GM18873 (cell line): ENCODE data around the gene CLGN.

ENCODE experiments used
- ATAC-seq: cut with Tn5 transposase; IDR thresholded peaks from one replicate; pipeline ENCODE4 v1.9.1; 2021; ENCODE audit warnings: mild to moderate bottlenecking, moderate library complexity, moderate number of reproducible peaks; ENCODE audit not compliant: unreplicated experiment, low FRiP score

The CLGN gene

GRCh38 chr4:140382732-140383131 is 44.7 kb downstream of the CLGN start:
- no peak for ATAC-seq

DNA sequence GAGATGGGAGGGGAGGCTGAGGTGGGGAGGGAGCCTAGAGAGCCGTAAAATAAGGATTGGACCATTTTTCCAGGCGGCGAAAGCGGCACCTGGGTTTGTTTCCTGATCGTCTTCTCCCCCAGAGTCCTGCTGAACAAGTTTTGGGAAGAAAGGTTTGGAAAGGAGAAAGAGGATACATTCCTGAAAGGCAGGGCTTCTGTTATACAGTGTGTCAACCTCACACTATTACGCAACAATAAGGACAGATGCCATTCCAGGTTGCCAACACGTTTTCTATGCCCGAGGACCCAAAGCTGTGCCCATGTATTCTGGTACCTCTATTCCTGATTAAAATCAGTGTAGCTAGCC is 53.3 kb downstream of the CLGN start:
- ATAC-seq, result no peak

GRCh38 chr4:140373328-140374129 is 53.9 kb downstream of the CLGN start, which contains the start of gene SCOC:
Gene SCOC, plus strand, starts transcription at chr4:140373646. Its CDS starts 5,525 bp downstream, at chr4:140379171.
- ATAC-seq, result peak; percentile 94

- ATAC-seq, result peak; percentile 45
Measured at GRCh38 chr4:140372751-140373327, 54.6 kb downstream of the CLGN start.

DNA sequence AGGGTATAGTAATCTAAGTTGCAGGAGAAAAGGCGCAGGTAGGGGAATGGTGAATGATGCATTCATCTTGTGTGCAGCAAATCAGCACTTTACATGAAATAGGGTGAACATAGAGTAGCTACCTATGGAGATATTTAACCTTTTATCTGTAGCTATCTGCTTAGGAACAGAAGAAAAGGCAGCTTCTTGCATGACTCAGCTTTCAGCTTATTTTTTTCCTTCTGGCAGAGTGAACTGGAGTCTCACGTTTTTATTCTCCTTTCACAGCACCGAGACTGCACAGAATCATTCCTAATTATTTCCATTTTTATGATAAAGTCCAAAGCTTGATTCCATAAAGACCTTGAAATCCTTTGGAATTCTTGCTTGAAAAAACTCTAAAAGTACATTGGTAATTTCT is 58.8 kb downstream of the CLGN start:
- no peak for ATAC-seq

GRCh38 chr4:140367738-140368137 is 59.7 kb downstream of the CLGN start:
- ATAC-seq, result no peak

- ATAC-seq, result no peak
Measured at GRCh38 chr4:140363558-140363957, 63.9 kb downstream of the CLGN start.

DNA sequence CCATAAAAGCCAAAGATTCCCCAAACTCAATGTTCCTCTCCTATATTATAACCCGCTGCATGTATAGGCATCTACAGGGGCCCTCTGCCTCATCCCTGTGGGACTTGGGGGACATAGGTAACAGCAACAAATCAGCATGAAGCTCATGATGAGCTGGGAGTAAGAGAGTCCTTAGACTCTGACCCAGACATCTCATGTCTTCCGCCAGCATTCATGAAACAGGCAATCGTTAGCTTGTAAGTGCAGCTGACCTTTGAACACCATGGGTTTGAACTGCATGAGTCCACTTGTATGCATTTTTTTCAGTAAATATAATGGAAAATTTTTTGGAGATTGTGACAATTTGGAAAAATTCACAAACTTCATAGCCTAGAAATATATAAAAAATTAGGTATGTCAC is 64.4 kb downstream of the CLGN start:
- no peak for ATAC-seq

DNA sequence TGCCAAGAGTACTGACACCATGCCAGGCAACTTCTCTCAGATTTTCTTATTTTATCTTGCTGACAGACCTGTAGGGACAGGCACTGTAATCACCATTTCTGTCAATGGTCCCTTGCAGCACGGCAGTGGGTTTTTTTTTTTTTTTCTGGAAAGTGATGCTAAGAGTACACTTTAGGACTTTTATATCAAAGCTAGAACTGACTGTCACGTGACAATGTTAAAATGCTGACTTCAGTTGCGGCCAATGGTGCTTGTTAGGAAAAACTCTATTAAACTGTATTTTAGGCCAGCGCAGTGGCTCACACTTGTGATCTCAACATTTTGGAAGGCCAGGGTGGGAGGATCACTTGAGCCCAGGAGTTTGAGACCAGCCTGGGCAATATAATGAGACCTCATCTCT is 66.3 kb downstream of the CLGN start:
- no peak for ATAC-seq

DNA sequence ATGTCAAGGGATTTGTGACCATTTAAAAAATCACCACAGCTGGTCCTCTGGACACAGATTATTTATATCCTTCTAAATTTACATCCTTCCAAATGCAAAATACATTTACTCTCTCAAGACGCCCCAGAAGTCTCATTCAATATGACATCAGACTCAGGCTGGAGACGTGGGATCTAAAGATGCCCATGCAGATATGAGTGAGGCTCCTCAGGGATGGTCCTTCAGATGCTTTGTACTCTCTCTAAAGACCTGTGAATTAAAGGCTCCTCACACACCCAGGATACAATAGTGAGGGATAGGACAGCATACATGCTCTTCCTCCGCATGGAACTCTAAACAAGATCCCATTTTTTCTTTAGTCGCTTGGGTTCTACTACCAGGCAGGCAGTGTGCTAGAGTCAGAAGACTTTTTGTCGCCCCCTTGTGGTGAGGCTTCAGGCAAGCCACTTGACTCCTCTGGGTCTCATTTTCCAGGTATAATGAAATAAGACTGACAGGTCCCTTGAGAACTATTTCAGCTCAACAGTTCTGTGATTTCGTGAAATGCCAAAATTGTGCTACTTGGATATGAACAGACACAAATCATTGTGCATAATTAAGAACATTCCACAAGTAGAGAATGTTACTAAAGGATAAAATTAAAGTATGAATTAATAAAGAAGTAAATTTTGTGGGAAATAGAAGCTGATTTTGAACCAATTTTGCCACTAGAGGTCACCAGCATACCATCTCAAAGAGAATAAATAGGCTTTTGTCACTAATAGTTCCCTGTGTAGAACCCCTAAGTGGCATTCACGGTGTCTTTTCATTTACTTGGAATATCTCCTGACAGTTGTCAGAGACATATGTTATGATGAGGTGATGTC is 67.7 kb downstream of the CLGN start:
- ATAC-seq, result peak; percentile 93

GRCh38 chr4:140358281-140358680 is 69.2 kb downstream of the CLGN start:
- ATAC-seq, result no peak

DNA sequence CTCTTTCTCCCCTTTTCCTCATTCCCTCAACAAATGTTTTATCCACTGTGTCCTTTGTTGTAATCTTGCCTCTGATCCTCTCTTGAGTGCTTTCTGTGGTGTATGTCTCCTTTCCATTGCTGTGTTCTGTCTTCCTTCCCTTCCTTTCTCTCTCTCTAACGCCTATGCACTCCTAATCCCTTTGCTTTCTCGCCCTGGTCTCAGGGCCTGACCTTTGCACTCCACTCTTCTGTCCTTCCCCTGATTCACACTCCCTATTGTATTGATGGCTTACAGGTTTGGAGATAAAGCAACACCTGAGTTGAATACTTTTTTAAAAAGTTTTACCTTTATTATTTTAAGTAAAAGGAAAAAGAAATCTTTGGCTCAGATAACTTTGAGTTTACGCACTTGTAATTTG is 69.6 kb downstream of the CLGN start:
- no peak for ATAC-seq

GRCh38 chr4:140355288-140355687 is 72.2 kb downstream of the CLGN start:
- ATAC-seq, result no peak

DNA sequence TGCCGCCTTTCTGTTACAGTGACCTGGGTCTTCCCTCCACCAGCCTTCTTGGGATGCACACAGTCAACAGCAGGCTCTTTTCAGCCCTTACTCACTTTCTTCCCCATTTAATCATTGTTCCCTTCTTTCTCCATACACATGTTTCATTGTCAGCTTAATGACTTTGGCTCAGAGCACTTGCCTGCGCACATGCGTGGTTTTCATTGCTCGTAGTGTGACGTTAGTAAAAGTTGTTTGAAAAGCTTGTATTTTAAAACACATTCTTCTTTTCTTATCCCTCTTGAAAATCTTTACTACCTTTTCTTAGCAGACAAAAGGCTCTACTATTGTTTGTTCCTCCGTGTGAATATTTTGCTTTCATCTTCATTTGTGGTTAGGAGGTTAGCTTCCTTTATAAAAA is 73.7 kb downstream of the CLGN start:
- ATAC-seq, result no peak

DNA sequence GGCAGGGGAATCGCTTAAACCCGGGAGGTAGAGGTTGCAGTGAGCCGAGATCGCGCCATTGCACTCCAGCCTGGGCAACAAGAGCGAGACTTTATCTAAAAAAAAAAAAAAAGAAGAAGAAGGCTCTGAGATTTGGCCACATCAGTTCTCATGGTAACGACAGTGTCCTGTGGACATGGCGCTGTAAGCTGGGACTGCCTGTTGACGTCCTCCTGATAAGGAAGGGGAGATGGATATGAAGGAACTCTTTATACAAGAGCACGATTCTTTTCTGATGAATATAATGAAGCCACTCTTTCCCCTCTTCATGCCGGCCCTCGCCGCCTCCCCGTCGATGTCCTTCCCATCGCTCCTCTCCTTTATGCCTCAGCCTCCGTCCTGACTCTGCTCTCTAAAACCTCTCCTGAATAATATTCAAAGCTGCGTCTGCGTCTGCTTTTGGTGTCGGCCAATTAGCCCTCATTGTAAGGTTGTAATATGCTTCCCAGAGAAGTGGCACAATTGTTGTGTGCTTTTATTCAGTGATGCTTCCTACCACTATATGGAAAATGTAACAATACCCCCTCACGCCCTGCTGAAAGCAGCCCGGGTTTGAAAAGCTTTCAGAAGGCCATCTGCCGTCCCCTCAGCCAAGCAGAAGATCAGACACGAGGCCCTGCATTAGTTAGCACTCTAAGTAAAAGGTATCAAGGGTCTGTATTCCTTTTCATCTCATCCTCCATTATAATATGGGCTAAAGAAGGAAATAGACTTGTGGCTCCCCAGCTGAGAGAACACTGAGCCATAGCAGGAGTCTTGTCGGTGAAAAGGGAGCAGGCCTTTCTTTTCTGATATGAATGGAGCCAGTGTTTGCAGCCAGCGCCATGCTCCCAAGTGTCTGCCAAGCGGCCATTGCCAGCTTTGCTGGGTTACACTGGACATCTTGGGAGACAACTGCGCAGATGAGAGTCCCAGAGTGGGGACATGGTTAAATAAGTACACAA is 76.1 kb downstream of the CLGN start:
- no peak for ATAC-seq

DNA sequence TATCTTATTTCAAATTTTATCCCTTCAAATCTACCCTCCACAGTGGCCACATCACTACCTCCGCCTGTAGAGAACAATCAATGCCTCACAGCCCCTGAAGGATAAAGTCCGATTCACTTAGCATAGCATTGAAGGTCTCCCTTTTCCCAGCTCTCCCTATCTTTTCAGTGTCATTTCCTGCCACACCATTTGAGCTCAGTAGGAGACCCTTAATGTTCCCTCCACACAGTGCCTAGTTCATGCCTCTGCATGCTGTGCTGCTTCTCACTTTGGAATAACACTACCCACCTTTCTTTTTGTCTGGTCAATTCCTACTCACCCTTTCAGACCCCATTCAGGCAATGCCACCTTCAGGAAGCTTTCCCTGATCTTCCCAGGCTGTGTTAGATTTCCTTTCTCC is 77.6 kb downstream of the CLGN start:
- ATAC-seq, result no peak

DNA sequence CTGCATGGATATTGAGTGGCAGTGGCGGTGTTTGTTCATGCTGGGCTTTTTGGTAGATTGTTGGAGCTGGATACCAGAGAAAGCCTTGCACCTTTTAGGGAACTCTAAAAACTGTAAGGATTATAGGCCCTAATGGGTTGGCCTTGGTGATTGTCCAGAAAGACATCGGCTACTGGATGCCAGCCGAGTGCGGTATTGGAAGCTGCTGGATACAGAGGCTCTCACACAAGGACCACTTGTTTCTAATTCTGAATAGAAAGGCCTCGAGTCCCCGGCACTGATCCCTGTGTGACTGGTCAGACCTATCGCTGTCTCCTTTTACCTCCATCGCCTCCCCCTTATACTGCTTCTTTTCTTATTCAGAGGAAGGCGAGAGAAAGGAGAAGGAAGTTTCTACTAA is 81.3 kb downstream of the CLGN start:
- no peak for ATAC-seq

DNA sequence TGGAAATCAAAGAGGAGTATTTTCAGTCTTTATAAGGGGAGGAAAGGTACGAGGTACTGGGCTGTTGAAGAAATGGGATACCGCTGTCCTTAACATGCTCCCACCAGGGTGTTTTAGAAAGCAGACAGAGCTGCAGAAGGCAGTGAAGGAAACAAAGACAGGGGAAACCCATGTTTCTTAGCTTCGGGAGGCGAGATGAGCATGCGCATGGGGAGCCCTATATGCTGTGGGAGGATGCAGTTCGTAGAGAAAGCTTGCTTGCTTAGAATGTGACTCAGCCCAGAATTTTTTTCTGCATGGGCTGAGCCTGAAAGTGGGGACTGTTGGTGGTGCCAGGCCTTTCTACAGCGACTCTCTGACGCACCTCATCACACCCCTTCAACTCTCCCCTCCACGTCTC is 82.8 kb downstream of the CLGN start:
- ATAC-seq, result no peak

- no peak for ATAC-seq
Measured at GRCh38 chr4:140344101-140344500, 83.3 kb downstream of the CLGN start.

DNA sequence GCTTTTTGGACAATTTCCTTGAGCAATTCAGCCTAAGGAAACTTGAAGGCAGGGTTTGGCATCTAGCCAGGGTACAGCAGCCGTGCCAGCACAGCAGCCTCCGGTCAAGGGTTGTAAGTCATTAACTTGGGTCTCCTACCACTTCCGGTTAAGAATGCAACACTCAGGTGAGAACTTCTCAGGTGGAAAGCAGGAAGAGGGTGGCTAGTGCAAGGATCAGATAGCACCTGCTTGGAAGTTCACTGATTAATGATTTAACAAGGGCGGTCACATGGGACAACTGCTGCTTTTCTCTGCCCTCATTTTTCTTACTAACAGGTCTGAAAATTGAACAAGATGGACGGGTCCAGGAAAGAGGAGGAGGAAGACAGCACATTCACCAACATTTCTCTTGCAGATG is 84.1 kb downstream of the CLGN start:
- peak; percentile 69 for ATAC-seq
